Liver (tissue), 3 donors: ENCODE data around the gene DNAI2.

ENCODE experiments used
- ATF3 ChIP-seq: IDR thresholded peaks from 2 replicates; pipeline ENCODE4 v1.6.1; 2016; ENCODE audit warnings: antibody characterized with exemption
- CTCF ChIP-seq: fragments of 150-350 bp; IDR thresholded peaks from 2 replicates; pipeline ENCODE4 v1.5.1; 2017; ENCODE audit warnings: improper control_type of control experiment, low read depth, low read length; ENCODE audit not compliant: missing input control
- MAX ChIP-seq: IDR thresholded peaks from 2 replicates; pipeline ENCODE4 v1.6.1; 2016; ENCODE audit warnings: antibody characterized with exemption
- REST ChIP-seq: IDR thresholded peaks from 2 replicates; pipeline ENCODE4 v1.6.1; 2016; ENCODE audit warnings: antibody characterized with exemption, mild to moderate bottlenecking
- donor health status: healthy.
- donor health status: healthy.

- TF ChIP-seq CTCF, result no peak
- TF ChIP-seq MAX, result no peak
- no peak for TF ChIP-seq ATF3
- no peak for TF ChIP-seq REST
Measured at GRCh38 chr17:74355065-74355464, 81.0 kb downstream of the DNAI2 start.
